CD4-positive, alpha-beta T cell treated with Interleukin-17A for 4 hours (primary cell): ENCODE data around the gene COL9A3.

Source experiments
- DNase-seq: peaks from one replicate; pipeline ENCODE4 v3.0.0-alpha.2; 2020; ENCODE audit warnings: mixed read lengths

COL9A3 gene

DNA sequence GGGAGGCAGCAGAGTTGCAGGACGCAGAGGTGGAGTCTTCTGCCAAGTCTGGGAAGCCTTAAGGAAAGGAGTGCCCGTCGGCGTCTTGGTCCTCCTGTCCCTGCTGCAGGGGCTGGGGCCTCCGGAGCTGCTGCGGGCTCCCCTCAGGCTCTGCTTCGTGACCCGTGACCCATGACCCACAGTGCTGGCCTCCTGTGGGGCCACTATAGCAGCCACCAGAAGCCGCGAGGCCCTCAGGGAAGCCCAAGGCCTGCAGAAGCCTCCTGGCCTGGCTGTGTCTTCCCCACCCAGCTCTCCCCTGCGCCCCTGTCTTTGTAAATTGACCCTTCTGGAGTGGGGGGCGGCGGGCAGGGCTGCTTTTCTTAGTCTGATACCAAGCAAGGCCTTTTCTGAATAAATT lies 3.3 kb upstream of the COL9A3 start:
- DNase-seq, result no peak

DNA sequence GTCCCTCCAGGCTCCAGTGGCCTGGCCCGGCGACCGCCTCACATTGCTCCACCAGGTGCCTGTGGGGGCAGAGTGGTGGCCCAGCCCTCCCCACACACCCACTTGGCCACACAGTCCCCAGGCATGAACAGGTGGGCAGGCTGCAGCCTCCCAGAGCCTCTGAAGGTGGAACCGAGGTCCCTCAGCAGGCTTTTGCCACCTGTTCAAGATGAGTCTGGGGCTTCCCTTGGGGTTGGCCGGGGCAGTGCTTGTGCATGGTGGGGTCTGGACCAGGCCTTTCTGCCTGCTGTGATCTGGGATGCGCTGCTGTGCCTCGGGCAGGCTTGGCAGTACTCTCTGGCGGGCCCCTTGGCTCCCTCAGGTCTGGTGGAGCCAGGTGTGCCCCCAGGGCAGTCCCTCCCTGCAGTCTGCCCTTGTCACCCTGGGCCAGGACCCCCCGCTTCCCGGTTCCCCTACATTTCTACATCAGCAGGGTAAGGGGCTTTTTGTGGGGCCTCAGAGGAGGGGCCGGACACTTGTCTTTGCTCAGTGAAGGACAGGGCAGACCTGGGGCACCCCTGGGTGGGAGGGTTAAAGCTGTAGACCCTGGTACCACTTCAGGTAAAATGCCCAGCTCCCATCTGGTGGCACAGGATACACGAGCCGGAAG lies 2.7 kb upstream of the COL9A3 start:
- DNase-seq, result no peak

GRCh38 chr20:62814709-62815065 lies 2.2 kb upstream of the COL9A3 start:
- DNase-seq, result no peak

GRCh38 chr20:62815066-62815991 lies 1.5 kb upstream of the COL9A3 start:
- DNase-seq, result no peak

DNA sequence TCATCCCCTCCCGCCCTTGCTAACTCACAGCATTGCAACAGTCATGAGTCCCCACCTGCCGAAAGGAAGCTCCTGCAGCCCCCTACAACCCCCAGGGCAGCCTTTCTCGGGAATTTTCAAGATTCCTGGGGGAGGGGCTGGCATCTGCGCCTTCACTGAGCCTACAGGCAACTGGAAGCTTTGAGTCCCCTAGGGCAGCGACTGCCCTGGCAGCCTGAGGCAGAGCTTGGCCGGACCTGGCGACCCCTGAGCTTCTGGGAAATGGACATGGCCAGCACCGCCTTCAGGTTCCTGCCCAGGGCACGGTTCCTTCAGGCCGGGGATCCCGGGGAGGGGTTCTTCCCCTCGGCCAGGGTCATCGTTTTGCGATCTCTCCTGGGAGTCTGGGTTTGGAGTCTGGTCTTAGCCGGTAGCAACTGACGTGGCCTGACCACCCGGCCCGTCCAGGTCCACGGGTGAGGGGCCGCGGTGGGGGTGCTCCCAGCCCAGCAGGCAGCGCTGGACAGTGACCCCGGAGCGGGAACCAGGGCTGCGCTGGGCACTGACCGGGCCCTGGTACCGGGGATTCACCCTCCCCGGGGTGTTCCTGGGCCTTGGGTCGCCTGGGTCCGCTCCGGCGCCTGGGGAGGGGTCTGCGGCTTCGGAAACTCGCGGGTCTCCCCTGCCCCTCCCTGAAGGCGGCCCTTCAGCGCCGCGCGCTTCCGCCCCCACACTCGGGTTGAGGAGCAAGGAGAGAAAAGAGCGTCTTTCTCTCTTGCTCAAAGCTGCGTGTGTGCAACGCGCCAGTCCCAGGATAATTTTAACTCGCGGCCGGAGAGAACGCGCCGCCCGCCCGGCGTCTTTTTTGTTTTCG lies 593 bp upstream of the COL9A3 start:
- no peak for DNase-seq

DNA sequence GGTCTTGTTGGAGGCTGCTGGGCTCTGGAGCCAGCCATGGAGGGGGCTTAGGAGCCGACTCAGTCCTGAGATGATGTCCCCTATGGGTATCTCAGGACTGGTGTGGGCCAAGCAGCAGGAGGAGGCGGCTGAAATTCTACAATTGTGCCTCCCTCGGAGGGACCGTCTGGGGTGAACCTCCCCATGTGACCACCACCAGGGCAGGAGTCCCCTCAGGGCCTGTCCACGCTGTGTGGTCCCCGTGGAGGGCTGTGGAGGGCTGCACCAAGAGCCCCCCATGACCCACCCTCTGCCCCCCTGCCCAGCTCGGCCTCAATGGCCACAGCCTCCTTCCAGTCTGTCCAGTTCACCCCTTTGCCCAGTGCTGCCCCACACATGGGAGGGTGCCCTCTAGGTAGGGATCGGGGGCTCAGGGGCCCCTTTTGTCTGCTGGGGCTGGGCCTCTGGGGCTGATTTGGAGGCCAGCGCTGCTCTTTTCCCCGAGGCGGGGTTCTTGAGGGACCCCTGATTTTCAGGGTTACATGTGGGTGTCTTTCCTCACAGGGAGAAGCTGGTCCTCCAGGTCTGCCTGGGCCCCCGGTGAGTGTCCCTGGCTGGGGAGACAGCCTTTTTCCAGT lies 1.2 kb downstream of the COL9A3 start:
- no peak for DNase-seq

DNA sequence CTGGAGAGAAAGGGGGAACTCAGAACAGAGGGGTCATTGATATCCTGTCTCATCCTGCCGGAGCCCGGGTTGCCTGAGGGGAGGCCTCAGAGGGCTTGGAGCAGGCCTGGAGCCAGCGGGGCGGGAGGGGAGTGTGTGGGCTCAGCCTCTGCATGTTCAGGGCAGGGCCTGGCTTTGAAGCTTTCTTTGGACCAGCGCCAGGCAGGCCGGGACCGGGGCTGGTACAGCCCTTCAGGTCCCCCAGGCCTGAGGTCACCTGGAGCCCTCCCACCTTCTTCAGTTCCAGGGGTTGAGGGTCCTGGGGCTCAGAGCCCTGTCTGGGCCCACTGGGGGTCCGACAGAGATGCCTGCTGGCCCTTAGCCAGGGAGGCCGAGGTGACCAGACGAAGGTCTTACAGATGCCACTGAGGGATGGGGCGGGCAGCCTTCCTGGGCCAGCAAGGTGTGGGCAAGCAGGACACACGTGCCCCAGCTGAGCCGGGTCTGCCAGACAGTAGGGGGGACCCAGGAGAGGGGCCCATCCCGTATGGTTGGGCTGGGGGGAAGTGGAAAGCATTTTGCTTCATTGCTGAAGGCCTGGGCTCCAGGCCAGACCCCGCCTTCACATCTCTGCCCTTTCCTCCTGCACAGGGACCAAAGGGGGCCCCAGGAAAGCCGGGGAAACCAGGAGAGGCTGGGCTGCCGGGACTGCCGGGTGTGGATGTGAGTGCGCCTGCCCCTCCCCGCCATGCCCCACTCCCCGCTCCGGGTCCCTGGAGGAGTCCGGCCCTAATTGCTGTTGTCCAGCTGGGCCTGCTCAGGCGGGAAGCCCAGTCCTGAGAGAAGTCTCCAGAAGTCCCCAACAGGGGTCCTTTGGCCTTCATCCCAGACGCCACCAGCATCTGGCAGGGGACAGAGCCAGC lies 2.0 kb downstream of the COL9A3 start:
- no peak for DNase-seq

DNA sequence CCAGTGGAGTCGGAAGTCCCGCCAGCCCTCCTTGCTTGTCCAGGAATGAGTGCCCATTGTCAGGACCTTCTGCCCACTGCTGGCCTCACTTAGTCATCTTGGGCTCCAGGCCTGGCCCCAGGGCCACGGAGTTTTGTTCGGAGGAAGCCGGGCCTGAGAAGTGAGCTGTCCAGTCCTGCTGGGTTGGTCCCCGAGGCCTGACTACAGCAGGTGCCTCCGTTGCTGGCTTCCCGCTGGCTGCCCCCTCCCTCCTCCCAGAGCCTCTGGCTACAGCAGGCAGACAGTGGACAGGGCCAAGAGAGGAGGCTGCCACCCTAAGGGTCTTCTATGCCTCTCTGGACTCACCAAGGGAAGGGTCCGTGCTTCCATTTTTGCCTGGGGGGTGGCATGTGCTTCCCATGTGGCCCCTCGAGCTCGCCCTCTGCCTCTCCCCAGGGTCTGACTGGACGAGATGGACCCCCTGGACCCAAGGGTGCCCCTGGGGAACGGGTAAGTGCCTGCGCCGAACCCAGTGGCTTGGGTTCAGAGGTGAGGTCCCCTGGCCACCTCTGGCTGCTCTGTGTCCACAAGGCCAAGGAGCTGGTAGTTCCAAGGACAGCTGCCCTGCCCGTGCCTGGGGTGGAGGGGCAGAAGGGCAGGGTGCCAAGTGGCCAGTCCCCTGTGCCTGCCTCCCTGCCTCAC lies 2.8 kb downstream of the COL9A3 start:
- no peak for DNase-seq

- no peak for DNase-seq
These were observed 3.5 kb downstream of the COL9A3 start for GRCh38 chr20:62820208-62820961.

- no peak for DNase-seq
These were observed 4.3 kb downstream of the COL9A3 start for GRCh38 chr20:62820962-62821725.

- DNase-seq, result no peak
These were observed 4.9 kb downstream of the COL9A3 start for GRCh38 chr20:62821726-62822210.

GRCh38 chr20:62822239-62822787 lies 5.5 kb downstream of the COL9A3 start:
- DNase-seq, result no peak

DNA sequence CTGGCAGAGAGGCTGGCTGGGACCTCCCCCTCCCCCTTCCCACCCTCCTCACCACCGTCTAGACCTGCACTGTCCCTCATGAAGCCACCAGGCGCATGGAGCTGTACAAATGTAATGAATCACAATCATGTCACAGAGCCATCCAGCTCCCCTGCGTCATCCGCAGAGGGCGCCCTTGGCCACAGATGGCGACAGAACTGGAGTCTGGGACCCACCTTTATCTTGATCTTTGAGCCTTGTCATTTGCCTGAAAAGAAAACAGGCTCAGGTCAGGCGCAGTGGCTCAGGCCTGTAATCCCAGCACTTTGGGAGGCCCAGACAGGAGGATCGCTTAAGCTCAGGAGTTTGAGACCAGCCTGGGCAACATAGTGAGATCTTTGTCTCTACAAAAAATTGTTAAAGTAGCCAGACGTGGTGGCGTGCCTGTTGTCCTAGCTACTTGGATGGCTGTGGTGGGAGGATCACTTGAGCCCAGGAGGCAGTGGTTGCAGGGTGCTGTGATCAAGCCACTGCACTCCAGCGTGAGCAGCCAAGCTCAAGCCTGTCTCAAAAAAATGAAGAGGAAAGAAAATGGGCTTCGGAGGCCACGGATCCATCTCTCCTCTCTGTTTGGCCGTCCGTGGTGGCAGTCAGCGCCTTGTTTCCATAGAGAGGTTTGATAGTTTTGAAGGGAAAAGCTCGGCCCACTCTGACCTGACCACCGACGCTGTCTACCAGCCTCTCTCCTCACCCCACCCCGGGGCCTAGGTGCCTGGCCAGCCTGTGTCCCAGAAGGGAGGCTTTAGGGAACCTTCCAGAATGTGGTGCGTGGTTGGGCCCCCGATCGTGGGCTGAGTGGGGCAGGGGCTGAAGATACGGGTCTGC lies 6.2 kb downstream of the COL9A3 start:
- DNase-seq, result no peak

- DNase-seq, result no peak
These were observed 7.0 kb downstream of the COL9A3 start for GRCh38 chr20:62823688-62824475.

DNA sequence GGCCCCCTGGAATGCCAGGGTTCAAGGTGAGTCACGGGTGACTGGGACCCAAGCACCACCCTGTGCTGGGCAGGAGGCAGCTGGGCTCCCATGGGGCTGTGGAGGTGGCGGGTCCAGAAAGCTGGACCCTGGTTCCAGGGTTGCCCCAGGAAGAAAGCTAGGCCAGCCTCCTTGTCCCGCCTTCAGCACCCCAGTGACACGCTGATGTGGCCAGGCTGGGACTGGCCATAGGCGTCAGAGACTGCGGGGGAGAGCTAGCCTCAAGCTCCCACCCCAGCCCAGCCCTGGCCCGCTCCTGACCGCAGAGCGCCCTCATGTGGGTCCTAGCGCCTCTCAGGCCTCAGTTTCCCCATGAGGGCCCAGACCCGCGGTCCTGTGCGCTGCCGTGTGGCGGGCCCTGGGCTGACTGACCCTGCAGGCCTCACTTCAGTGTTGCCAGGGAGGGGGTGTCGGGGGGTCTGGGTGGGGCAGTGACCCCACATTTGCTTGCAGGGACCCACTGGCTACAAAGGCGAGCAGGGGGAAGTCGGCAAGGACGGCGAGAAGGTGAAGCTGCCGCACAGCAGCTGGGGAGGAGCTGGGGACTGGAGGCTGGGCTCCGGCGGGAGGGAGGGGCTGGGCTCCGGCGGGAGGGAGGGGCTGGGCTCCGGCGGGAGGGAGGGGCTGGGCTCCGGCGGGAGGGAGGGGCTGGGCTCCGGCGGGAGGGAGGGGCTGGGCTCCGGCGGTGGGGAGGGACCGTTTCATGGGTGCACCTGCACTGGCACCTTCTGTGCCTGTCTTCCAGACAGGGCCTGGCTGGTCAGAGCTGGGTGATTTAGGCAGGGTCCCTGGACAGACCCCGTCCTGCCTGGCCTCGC lies 7.9 kb downstream of the COL9A3 start:
- peak; percentile 66 for DNase-seq

DNA sequence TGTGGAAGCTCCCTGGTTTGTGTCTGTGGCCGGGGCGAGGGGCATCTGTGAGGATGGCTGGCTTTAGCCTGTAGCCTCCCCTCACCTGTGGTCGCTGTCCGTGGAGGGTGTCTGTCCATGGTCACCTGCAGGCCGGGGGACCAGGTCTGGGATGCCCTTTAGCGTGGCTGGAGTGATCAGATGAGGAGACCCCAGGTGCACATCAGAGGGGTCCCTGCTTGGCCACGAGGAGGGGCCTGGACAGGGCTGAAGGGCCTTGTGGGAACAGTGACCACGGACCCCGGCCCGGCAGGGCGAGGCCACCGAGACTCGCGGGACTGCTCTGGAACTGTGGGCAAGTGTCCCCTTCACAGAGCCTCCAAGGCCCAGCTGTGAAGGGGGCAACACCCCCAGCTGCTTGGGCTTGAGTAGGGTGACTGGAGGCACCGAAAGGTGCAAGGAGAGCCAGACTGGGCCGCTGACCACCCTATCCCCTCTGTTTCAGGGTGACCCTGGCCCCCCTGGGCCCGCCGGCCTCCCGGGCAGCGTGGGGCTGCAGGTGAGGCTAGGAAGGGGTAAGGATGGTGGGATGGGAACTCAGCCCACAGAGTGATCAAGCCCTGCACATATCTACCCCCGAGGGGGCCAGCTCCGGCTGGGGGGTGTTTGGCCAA lies 8.6 kb downstream of the COL9A3 start:
- no peak for DNase-seq
